Right ventricle myocardium superior (tissue), 1 donor: ENCODE results near the gene APLN. TPM values are rescaled to one million over a fixed set of nuclear protein-coding genes. Genes with fewer than 3 reads are reported as not detected.

Source experiments
- ATAC-seq: fragments of 200-7000 bp; cut with Tn5 transposase; one replicate; pipeline ENCODE4 v1.9.1; 2020; ENCODE audit warnings: mild to moderate bottlenecking; ENCODE audit not compliant: poor library complexity
- DNase-seq: peaks from one replicate; pipeline ENCODE4 v3.0.0-alpha.2; 2020
- intact Hi-C: fragments of 100-400 bp; cut with DNase I; formaldehyde crosslinking; loops from one replicate; pipeline ENCODE4 v1.11.2; 2022
- long read RNA-seq: library from polyadenylated mRNA; unstranded; transcript quantifications from one replicate; pipeline ENCODE4 v2.0.0, GENCODE V29; 2021
- total RNA-seq: library from RNA; stranded (reverse); fragmentation: NEBNext Ultra II Directional; extraction: Animal tissue kit (Norgen Biotek cat#: 25700); gene quantifications from one replicate; pipeline ENCODE4 v1.2.1, GENCODE V29; 2021
- donor health status: DM: no; HTN: yes; CAD: no; lungs with severe emphysema.

Gene APLN, protein sequence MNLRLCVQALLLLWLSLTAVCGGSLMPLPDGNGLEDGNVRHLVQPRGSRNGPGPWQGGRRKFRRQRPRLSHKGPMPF
- 15.4 TPM for total RNA-seq
- long read RNA-seq, transcript APLN-201 (3 exons, 3,205 nt), result major isoform, 31 of 47 reads
- long read RNA-seq, partial matches to known transcripts, result 15 of 47 reads
- long read RNA-seq, other reads (novel, unspliced or antisense), result 1 of 47 reads

DNA sequence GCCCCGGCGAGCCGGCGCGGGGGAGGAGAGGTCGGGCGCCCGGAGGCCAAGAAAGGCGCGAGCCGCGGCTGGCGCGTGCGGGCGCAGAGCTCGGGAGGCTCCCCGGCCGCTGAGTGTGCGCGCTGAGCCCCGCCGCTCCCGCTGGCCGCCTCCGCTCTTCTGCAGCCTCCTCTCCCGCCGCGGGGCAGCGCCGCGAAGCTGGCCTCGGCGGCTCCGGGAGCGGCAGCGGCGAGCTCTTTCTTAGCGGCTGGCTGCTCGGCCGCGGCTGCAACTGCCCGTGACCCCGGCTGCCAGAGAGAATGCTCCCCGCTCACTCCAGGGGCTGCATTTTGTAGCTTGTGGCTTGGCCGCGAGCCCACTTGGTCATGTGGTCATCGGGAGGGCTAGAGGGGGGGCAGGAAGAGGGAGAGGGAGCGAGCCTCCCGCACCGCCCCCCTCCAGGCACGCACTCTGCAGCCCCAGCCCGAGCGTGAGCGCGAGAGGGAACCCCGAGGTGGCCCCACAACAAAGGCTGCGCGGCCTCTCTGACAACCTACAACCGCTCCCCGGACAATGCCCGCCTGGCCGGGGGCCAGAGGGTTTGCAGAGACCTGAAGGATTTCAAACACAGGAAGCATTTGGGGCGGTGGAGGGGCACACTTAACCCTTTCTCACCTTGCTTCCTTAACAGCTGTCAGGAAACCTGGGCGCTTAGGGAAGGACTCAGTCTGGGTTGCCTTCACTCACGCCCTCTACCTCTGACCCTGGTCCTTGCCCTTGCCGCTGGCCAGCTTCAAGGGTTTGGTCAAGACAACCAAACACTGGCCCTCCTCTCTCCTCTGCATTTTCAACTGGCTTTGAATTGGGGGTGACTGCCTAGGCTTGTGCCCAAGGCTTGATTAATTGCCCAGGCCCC is at the start of gene APLN:
TSS of gene APLN (minus strand) at position 305 of the 895 bp plus-strand sequence. CDS start 326 bp downstream, outside the sequence.
- DNase-seq, result peak; percentile 73
- intact Hi-C loops, result no loop called here
- ATAC-seq, result peak; percentile 59

DNA sequence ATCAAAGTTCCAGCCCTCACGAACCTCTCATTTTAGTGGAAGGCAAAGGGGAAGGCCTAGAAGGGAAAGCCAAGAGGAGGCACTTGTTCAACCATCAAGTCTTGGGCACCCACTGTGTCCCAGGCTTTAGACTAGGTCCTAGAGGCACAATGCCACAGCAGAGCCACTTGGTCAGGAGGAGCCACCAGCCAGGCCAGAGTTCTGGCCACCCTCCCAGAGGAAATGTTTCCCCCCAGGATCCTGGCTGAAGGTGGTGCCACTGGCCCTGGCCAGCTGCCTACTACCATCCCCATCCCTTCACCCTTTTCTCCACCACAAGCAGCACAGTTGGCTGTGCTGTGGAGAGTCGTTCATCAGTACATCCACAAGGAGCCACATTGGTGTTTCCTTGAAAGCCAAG is 49.7 kb upstream of the APLN start:
- no peak for DNase-seq
- ATAC-seq, result no peak
- intact Hi-C loops, result no loop called here

DNA sequence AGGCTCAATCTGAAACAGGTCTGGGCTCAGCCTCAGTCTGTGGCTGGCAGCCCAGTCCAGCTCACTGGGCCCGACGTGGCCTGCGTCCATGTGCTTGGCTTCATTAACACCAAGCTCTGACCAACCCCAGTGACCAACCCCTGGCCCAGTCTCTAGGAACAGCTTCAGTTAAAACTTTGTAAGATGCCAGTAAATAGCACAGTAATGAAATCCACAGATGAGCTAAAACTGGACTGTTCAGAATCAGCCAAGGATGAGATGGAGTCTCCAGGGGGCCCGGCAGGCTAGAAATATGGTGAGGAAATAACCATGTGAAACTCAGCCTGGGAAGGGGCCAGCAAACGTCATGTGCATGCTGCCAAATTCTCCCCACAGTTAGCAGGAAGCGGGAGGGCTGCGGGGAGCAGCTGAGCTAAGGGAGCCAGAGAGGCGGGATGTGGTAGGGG is 46.9 kb upstream of the APLN start:
- DNase-seq (peak; percentile 85), ATAC-seq (peak; percentile 80)
- intact Hi-C loops, result no loop called here

DNA sequence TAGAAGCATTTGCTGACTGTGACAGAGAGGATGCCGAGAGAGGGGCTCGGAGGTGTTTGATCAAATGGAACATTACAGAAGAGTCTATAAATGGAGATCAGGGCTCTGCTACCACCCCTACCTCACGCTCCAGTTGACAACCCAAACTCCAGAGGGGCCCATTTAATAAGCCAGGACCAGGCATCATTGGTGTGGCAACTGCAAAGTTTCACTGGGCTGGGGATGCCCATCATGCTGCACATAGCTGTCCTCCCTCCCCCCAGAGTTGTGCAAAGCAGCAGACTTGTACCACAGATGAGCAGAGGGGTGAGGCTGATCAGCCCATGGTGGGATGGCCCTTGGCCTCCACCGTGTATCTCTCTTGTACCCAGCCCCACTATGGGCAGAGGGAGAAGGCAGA is 45.8 kb upstream of the APLN start:
- intact Hi-C loops, result no loop called here
- ATAC-seq (no peak), DNase-seq (no peak)

DNA sequence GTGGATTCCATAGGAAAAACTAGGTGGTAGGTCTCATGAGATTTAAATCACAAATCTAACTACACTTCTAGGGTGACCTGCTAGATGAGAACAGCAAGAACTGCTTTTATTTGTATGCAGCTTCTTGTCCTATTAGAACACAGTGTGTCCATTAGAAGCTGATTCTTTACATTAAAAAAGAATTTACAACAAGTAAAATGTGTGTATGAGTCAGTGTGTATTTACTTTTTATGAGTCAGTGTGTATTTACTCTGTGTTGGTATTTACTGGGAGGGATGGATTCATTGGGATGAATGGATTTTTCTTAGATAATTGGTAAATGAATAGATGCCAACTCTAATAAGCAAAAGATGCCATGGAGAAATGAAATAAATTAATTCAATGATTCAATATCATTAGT is 43.4 kb upstream of the APLN start:
- DNase-seq, result no peak
- no peak for ATAC-seq
- intact Hi-C loops, result no loop called here

DNA sequence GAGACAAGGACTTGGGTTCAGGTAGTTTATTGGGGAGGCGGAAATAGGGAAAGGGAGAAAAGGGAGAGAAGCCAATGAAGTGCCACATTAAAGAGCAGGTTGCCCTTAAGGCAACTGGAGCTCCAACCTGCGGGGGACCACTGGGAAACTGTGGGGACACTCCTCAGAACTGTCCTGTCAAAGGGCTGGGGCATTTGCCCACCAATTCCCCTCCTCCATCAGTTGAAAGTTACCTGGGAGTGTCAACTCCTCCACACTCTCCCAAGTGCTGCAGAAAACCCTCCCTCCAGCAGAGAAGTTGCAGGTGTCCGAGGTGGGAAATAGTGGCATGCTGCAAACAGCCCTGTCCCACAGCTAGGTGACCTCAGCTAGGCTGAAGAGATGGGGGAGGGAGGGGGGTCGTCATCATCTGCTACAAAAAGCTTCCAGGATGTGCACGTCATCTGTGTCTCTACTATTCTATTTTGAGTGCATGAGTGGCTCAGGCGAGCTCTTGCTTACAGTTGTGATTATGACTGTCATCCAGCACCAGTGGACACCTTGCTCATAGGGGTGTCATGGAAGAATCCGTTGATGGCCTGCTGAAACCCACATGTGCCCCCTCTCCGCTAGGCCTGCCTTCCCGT is 42.6 kb upstream of the APLN start:
- intact Hi-C loops, result no loop called here

DNA sequence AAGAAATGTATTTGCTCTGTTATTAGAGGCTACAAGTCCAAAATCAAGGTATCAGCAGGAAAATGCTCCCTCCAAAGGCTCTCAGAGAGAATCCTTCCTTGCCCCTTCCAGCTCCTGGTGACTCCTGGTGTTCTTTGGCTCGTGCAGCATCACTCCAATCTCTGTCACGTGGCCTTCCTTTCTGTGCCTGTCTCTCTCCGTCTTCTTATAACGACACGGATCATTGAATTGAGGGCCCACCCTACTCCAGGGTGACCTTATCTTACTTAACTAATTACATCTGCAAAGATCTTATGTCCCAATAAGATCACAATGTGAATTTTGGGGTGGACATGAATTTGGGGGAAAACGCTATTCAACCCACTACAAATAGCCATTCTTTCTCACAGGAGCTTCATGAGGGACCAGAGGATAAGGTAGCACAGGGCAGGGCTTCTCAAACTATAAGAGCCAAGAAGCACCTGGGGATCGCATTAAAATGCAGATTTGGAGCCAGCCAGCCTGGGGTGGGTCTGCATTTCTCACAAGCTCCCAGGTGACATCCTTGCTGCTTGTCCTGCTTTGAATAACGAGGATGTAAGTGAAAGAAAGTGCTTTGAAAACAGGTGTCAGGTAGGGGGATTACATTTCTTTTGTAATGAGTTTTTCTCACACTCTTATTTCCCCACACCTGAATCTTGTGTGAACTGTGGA is 41.9 kb upstream of the APLN start:
- DNase-seq (no peak), ATAC-seq (no peak)
- intact Hi-C loops, result no loop called here

More for the DNA sequence above, 42.6 kb upstream of the APLN start:
- peak; percentile 50 for ATAC-seq
- DNase-seq, result no peak

DNA sequence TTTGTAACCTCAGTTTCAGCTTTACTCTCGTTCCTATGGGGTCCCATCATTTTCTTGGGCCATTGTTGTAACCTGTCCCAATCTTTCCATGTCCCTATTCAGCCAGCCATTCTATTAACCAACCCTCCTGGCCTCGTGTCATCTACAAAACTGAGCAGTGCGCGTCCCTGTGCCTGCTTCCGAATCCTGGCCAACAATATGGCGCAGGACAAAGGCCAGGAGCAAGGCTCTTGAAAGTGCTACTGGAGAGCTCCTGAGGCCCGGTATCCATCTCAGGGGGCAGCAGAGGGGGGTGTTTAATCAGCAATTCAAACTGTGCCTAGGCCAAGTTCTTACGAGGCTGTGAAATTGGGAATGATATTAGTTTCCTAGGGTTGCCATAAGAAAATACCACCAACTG is 41.2 kb upstream of the APLN start:
- no peak for ATAC-seq
- intact Hi-C loops, result no loop called here
- no peak for DNase-seq

DNA sequence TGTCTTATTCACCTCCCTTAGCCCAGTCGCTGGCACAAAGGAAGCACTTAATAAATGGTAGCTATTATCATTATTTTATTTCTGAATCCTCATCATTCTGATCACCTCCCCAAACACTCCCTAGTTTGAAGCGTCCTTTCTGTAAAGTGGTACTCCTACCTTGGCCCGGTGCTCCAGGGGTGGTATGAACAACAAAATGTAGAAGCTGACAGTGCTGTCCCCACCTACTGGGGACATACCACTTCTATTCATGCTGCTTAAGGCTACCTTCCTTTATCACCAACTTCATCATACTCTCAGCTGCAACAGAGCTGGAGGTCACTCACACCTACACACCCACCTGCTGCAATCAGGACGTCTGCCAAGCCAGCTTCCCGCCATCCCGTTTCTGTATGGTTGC is 40.8 kb upstream of the APLN start:
- ATAC-seq (no peak), DNase-seq (no peak)
- intact Hi-C loops, result no loop called here

DNA sequence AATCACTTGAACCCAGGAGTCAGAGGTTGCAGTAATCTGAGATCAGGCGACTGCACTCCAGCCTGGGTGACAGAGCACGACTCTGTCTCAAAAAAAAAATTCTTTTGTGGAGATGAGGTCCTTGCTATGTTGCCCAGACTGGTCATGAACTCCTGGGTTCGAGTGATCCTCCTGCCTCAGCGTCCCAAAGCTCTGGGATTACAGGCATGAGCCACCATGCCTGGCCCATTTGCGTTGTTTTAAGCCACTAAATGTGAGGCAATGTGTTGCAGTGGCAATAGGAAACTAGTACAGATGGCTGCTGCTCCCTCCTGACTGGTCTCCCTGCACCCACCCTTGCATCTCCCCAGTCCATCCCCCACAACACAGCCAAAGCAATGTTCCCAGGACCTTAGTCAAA is 40.0 kb upstream of the APLN start:
- DNase-seq, result no peak
- intact Hi-C loops, result no loop called here
- no peak for ATAC-seq

DNA sequence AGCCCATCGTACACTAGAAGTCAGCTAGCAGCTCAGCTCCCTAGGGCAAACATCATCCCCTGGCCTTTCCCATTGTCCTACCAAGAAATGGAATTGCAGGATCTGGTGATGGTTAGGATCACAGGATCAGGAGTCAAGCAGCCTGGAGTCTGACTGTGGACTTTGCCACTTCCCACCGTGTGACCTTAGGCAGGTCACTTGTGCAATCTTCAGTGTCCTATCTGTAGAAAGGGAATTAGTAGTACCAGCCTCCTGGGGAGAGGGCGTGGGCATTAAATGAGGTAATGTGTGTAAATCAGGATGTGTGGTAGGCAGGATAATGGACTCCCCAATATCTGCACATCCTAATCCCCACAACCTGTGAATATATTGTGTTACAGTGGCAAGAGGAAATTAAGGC is 38.6 kb upstream of the APLN start:
- intact Hi-C loops, result no loop called here
- DNase-seq (no peak), ATAC-seq (no peak)

DNA sequence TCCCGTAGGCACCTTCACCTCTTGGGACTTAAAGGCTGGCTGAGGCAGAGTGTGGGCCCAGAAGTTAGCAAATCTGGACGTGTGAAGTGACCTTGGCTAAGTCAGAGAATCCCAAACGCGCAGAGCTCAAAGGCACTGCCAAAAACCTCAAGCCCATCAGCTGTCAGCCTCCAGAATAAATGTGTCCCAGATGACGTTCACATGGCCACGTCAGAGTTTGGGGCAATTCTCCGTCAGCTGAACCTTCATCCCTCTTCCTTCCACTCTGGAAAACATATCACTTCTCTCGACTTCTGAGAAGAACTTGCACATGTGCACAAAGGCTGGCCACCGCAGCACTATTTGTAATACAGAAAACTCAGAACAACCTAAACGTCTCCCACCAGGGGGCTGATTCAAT is 35.7 kb upstream of the APLN start:
- ATAC-seq (peak; percentile 77), DNase-seq (peak; percentile 48)
- intact Hi-C loops, result no loop called here

DNA sequence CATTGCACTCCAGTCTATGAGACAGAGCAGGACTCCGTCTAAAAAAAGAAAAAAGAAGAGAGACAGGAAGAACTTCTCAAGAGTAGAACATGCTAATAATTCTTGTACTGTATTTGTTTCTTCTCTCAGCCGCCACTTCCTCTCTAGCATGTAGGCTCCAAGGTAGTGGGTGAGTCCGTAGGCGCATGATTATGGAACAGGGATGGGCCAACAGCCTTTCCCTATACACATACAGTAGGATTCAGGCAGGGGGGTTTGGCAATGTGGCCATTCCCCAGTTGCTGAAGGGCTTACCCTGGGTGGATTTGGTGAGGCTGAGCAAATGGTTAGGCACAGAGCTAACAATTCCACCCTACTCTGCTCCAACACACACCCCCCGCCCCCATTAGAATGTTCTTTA is 35.0 kb upstream of the APLN start:
- intact Hi-C loops, result no loop called here
- no peak for DNase-seq
- no peak for ATAC-seq

DNA sequence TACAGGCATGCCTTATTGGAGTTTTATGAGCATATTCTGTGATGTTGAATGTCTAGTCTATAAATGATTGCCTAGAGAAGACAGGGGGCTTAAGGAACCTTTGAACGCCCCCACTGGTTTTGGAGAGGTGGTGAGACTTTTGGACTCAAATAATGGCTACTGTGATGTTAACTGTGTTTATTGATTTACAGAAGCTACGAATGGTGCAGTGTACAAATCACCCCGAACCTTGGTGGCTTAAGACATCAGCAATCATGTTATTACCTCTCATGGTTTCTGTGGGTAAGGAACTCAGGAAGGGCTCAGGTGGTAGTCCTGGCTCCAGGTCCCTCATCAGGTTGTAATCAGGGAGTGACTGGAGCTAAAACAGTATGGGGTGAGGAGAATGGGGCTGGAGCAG is 33.3 kb upstream of the APLN start:
- ATAC-seq (no peak), DNase-seq (no peak)
- intact Hi-C loops, result no loop called here

DNA sequence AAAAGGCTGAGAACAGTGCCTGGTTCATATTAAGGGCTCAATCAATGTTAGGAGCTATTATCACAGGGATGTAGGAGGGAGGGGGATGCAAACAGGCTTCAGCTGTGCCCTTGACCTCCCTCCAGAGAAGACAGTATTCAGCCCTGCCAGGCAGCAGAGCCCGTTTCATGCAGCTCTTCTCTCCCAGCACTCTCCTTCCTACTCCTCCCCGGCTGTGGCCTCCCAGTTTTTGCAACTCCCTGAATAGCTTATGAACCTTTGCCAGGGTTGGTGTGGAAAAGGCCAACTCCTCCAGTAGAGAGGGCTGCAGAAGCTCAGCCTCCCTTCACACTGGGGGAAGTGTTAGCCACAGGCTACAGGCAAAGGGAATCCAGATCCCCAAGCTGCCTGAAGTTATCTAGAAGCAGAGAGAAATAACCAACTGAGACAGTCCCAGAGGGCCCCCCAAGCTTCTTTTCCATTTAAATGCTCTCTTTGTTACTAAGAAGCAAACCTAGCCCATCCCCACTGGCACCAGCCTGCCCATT is 31.7 kb upstream of the APLN start:
- DNase-seq (peak; percentile 53), ATAC-seq (peak; percentile 87)
- intact Hi-C loops, result no loop called here

DNA sequence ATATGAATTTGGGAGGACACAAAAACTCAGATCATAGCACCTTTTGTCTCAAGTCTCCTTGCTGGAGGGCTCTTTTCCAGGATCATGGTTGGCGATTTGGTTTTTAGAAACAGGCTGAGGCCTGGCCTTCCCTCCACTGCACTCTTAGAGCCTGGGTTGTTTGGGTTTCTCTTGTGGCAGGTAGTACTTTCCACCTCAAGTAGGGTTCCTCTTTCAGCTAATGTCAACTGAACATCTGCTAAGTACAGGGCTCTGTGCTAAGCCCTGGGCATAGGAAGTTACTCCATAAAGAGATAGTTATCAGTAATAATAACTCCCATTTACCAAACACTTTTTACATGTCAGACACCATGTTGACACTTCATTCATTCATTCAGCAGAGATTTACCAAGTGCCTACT is 28.2 kb upstream of the APLN start:
- no peak for DNase-seq
- no peak for ATAC-seq
- intact Hi-C loops, result no loop called here

DNA sequence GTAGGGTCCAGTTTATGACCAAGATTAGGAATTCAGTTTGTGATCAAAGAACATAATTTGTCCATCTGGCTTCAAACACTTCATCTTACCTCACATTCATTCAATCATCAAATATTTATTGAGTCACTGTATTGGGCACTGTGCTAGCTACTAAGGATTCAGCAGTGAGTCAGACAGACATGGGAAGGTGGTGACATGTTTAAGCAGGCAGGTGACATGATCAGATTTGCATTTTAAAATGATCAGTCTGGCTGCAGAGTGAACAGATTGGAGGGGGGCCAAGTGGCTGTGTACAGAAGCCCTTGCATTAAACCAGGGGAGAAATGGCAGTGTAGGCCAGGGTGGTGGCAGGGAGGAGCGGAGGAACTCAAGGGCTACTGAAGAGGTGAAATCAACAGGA is 25.1 kb upstream of the APLN start:
- DNase-seq, result no peak
- ATAC-seq, result no peak
- intact Hi-C loops, result no loop called here

DNA sequence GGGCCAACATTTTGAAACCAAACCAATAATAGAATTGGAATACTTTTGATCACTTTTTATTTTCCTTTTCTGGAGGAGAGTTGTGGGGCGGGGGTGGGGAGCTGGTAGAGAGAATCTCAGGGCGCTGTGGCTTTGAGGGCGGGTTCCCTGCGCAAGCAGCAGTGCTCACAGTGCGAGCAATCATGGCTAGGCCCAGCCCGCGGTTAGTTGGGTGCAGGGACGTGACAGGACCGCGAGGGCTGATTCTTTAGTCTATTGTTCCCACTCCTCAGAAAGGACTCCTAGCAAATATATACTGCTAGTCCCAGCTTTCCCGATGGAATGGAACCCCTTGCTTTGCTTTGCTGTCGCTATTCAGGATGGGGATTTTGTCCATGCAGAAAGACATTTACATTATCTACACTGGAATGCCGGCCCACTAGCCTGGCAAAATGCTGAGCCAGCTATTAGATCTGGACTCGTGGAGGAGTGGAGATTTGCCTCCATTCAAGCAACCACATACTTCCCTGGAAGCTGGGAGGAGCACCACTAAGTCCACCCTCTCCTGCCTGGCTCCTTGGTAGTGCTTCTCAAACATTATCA is 23.9 kb upstream of the APLN start:
- DNase-seq, result no peak
- intact Hi-C loops, result no loop called here
- ATAC-seq, result peak; percentile 35

DNA sequence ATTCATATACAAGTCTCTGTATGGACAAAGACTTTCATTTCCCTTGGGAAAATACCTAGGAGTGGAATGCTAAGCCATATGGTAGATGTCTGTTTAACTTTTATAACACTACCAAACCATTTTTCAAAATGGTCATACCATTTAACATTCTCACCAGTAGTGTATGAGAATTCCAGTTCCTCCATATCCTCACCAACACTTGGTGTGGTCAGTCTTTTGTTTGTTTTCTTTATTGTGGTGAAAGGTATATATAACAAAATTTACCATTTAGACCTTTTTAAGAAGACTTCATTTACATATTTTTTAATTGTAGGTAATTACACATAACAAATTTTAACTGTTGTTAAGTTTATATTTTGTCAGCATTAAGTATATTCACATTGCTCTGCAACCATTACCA is 12.7 kb upstream of the APLN start:
- ATAC-seq (no peak), DNase-seq (no peak)
- intact Hi-C loops, result no loop called here
